Testis (tissue), 3 donors: Measurements from ENCODE around the gene TMEM106C. TPM values are rescaled to one million over a fixed set of nuclear protein-coding genes. Genes with fewer than 3 reads are reported as not detected.

Experiments
- DNase-seq: peaks from one replicate; pipeline ENCODE4 v3.0.0-alpha.2; 2019
- H3K27ac ChIP-seq, 2 donors: fragments of 200-600 bp; sonication (generic); one replicate each; pipeline ENCODE4 v1.5.1; 2019
- H3K27me3 ChIP-seq: fragments of 200-600 bp; sonication (generic); one replicate; pipeline ENCODE4 v1.5.1; 2019
- H3K36me3 ChIP-seq: fragments of 200-600 bp; sonication (generic); one replicate; pipeline ENCODE4 v1.5.1; 2017; ENCODE audit warnings: low read depth; ENCODE audit errors: missing control alignments
- H3K4me1 ChIP-seq: fragments of 200-600 bp; sonication (generic); one replicate; pipeline ENCODE4 v1.5.1; 2019
- H3K4me3 ChIP-seq, 2 donors: fragments of 200-600 bp; sonication (generic); one replicate each; pipeline ENCODE4 v1.5.1; 2017 to 2019
- H3K9me3 ChIP-seq: fragments of 200-600 bp; sonication (generic); one replicate; pipeline ENCODE4 v1.5.1; 2017
- POLR2A ChIP-seq: fragments of 450-650 bp; IDR thresholded peaks from one replicate; pipeline ENCODE4 v1.6.1; 2017; ENCODE audit warnings: antibody characterized with exemption, mild to moderate bottlenecking, moderate library complexity
- WGBS, 2 donors: methylation state at CpG; one replicate each; pipeline ENCODE4 v1.1.5; 2018; 5-methylcytosine and 5-hydroxymethylcytosine counted together
- intact Hi-C: fragments of 100-400 bp; cut with DNase I; formaldehyde crosslinking; loops from one replicate; pipeline ENCODE4 v1.15.1; 2023; ENCODE audit warnings: low total_unique reads
- polyA plus RNA-seq: library from polyadenylated mRNA; stranded (reverse); fragments of 350-450 nt; fragmentation: Illumina TruSeq; extraction: RNeasy Lipid Tissue Mini Kit (QIAGEN cat#74804); gene quantifications from one replicate; pipeline ENCODE4 v1.2.3, GENCODE V29; 2014; ENCODE audit warnings: low read depth, low replicate concordance; ENCODE audit not compliant: insufficient read depth
- total RNA-seq, 2 donors: library from RNA; depleted of rRNA; stranded (reverse); fragments of >200 nt; gene quantifications; one replicate each; pipeline ENCODE4 v1.2.3, GENCODE V29; 2016
- TF ChIP-seq, protein P1 (sequence below), 3 experiments: fragments of 450-650 bp in 2 of 3; fragments of 200-600 bp in 1 of 3; sonication (generic) in 1 of 3; IDR thresholded peaks; one replicate each; pipeline ENCODE4 v1.5.1; 2016 to 2019; ENCODE audit warnings: antibody characterized with exemption in 3 of 3, mild to moderate bottlenecking in 2 of 3, moderate library complexity in 1 of 3

TMEM106C gene
- total and polyA plus RNA-seq, 3 donors from 2014 or later = 63.5 to 132 (median 91.1) TPM

DNA sequence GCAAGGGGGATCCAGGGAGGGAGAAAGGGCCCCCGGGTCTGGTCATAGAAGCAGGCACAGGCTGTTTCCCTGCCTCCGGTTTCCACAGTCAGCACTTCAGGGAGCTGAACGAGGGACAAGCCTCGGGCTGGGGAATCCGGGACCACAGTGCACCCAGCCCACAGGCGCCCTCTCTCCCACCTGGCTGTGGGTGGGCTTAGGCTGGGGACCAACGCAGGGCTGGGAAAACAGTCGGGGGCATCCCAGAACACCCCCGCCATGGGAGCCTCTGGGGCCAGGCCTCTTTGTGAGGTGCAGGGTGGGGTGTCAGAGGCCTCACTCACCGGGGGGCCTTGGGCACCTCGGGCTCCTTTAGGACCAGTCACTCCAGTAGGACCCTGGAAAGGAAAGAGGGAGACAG is 16.3 kb downstream of the TMEM106C start:
- WGBS, 2 donors = 90 to 92% methylated on average over 8 to 11 of the region's 11 CpGs
- intact Hi-C loops = no loop called here

DNA sequence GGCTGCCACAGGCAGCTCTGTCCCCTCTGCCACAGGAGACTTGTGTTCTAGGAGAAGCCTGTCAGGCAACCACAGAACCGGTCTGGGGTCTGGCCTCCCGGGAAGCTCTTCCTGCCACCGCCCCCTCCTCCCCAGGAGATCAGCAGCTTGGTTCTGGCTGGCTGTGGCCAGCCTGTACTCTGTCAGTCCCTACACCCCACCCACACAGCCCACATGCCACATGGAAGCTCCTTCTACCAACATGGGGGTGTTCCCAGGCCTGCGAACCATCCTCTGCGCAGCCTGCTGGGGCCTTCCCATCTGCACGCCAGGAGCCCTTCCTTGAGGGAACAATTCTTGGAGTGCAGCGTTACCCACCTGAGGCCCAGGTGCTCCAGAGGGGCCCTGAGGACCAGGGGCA is 16.8 kb downstream of the TMEM106C start:
- intact Hi-C loops = no loop called here
- DNase-seq = no peak
- Histone ChIP-seq H3K27me3 (no peaks in the 10 kb centered on the region), H3K4me1 (no peaks in the 10 kb centered on the region), H3K27ac (no peak overlapping the region), H3K36me3 (no peaks in the 10 kb centered on the region), H3K9me3 (no peaks in the 10 kb centered on the region), H3K4me3 (no peak overlapping the region)
- no peak for TF ChIP-seq POLR2A
- TF ChIP-seq, protein P1, sequence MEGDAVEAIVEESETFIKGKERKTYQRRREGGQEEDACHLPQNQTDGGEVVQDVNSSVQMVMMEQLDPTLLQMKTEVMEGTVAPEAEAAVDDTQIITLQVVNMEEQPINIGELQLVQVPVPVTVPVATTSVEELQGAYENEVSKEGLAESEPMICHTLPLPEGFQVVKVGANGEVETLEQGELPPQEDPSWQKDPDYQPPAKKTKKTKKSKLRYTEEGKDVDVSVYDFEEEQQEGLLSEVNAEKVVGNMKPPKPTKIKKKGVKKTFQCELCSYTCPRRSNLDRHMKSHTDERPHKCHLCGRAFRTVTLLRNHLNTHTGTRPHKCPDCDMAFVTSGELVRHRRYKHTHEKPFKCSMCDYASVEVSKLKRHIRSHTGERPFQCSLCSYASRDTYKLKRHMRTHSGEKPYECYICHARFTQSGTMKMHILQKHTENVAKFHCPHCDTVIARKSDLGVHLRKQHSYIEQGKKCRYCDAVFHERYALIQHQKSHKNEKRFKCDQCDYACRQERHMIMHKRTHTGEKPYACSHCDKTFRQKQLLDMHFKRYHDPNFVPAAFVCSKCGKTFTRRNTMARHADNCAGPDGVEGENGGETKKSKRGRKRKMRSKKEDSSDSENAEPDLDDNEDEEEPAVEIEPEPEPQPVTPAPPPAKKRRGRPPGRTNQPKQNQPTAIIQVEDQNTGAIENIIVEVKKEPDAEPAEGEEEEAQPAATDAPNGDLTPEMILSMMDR (IDR thresholded peaks at IDR 0.05) = no peak
- WGBS, 2 donors = 86 to 98% methylated on average over 2 to 7 of the region's 7 CpGs

More for the DNA sequence above, 16.3 kb downstream of the TMEM106C start:
- no peak for DNase-seq
- TF ChIP-seq, protein P1 (IDR thresholded peaks at IDR 0.05) = no peak
- no peak for TF ChIP-seq POLR2A
- no peak overlapping the region for H3K27ac ChIP-seq
- H3K4me1 ChIP-seq = no peaks in the 10 kb centered on the region
- no peaks in the 10 kb centered on the region for H3K36me3 ChIP-seq
- H3K9me3 ChIP-seq = no peaks in the 10 kb centered on the region
- no peak overlapping the region for H3K4me3 ChIP-seq
- H3K27me3 ChIP-seq = no peaks in the 10 kb centered on the region

DNA sequence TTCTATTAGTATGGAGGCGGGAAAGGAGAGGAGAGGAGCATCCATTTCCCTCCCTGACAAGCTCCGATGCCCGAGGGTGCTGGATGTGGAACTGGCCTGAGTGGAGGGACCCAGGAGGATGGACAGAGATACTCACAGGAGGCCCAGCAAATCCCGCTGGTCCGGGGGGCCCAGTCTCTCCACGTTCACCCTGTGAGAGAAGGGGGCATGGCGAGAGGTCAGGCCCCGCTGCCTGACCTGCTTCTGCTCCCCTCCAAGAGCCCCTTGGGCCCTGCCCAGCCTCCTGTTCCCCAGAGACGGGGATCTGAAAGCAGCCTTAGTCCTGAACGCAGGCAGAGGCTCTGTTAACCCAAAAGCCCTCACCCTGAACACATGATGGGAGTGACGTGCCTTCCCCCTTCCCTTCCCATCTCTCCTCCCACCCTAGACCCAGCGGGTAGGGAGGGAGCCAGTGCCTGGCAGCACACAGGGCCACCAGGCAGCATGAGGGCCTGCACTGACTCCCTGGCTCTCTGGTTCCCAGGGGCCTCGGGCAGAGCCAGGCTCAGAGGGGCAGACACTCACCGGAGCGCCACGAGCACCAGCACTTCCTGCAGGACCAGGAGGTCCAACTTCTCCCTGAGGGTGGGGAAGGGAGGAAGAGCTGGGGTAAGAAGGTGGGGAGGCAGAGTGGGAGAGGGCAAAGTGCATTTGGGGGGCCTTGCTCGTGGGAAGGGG is 17.5 kb downstream of the TMEM106C start:
- H3K9me3 ChIP-seq = no peaks in the 10 kb centered on the region
- H3K4me3 ChIP-seq = no peak overlapping the region
- H3K36me3 ChIP-seq = no peaks in the 10 kb centered on the region
- H3K27me3 ChIP-seq = no peaks in the 10 kb centered on the region
- DNase-seq = no peak
- 86 to 87% methylated on average over 4 to 17 of the region's 17 CpGs for WGBS, 2 donors
- H3K27ac ChIP-seq = no peak overlapping the region
- intact Hi-C loops = no loop called here
- TF ChIP-seq POLR2A = no peak
- TF ChIP-seq, protein P1 (IDR thresholded peaks at IDR 0.05) = no peak
- no peaks in the 10 kb centered on the region for H3K4me1 ChIP-seq

DNA sequence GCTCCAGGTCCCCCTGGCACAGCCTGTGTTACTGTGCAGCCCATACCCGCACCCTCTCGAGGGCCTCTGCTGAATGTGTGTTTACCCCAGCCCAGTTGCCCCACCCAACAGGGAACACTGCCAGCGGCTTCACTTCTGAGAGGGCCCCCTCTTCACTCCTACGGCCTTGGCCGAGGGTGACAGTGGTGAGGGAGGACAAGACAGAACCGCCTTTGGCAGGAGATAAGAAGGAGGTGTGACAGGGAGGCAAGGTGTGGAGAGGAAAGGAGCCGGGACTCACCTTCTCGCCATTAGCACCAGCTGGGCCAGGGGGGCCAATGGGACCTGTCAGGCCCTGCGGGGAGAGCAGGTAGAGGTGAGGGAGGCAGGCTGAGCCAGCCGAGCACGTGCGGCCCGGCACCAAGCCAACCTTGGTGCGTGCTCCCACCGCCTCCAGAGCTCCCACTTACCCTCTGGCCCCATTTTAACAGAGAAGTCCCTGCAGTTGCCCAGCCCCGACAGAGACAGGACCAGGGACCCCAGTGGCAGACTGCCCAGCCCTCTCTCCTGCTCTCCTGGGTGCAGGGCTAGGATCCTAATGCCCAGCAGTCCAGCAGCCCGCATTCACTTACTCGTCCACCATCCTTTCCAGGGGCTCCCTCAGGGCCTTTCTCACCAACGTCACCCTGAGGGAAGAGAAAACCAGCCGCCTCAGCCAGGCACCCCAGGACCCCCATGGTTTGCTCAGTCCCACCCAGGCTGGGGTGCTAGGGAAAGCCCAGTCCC is 18.3 kb downstream of the TMEM106C start:
- intact Hi-C loops = no loop called here
- TF ChIP-seq, protein P1 (IDR thresholded peaks at IDR 0.05) = no peak
- no peak for TF ChIP-seq POLR2A
- Histone ChIP-seq H3K27me3 (no peaks in the 10 kb centered on the region), H3K36me3 (no peaks in the 10 kb centered on the region), H3K27ac (no peak overlapping the region), H3K9me3 (no peaks in the 10 kb centered on the region), H3K4me3 (no peak overlapping the region), H3K4me1 (no peaks in the 10 kb centered on the region)
- 68 to 75% methylated on average over 11 to 20 of the region's 20 CpGs for WGBS, 2 donors
- DNase-seq = no peak
